GM21528 (cell line): ENCODE data around the gene LSM14B.
"Not testable (repeated sequence)": the region's sequence is repeated elsewhere in the genome, so short reads cannot be mapped to it uniquely, and the experiment has no call there.

ENCODE experiments used
- ATAC-seq: cut with Tn5 transposase; IDR thresholded peaks from one replicate; pipeline ENCODE4 v1.9.1; 2021; ENCODE audit warnings: mild to moderate bottlenecking, moderate library complexity; ENCODE audit not compliant: unreplicated experiment, low FRiP score

Gene LSM14B

GRCh38 chr20:62143957-62144825 is 21.9 kb downstream of the LSM14B start:
- peak; percentile 34 for ATAC-seq

- ATAC-seq, result no peak
Measured at GRCh38 chr20:62145688-62146018, 23.4 kb downstream of the LSM14B start.

GRCh38 chr20:62146019-62146755 is 23.9 kb downstream of the LSM14B start:
- ATAC-seq, result no peak

- no peak for ATAC-seq
Measured at GRCh38 chr20:62147125-62147524, 24.9 kb downstream of the LSM14B start.

GRCh38 chr20:62147528-62147927 is 25.3 kb downstream of the LSM14B start:
- ATAC-seq, result no peak

- not testable (repeated sequence) for ATAC-seq
Measured at GRCh38 chr20:62148383-62148782, 26.1 kb downstream of the LSM14B start.

GRCh38 chr20:62148908-62149314 is 26.6 kb downstream of the LSM14B start:
- ATAC-seq, result no peak

- no peak for ATAC-seq
Measured at GRCh38 chr20:62149532-62150309, 27.4 kb downstream of the LSM14B start.

GRCh38 chr20:62150310-62150575 is 28.0 kb downstream of the LSM14B start:
- ATAC-seq, result no peak

- ATAC-seq, result no peak
Measured at GRCh38 chr20:62151225-62151624, 28.9 kb downstream of the LSM14B start.

GRCh38 chr20:62151835-62152364 is 29.6 kb downstream of the LSM14B start:
- ATAC-seq, result no peak

- ATAC-seq, result no peak
Measured at GRCh38 chr20:62155428-62156253, 33.4 kb downstream of the LSM14B start.

GRCh38 chr20:62156254-62156556 is 33.9 kb downstream of the LSM14B start:
- ATAC-seq, result no peak

GRCh38 chr20:62156592-62157386 is 34.5 kb downstream of the LSM14B start:
- peak; percentile 62 for ATAC-seq

- no peak for ATAC-seq
Measured at GRCh38 chr20:62157387-62158087, 35.3 kb downstream of the LSM14B start.

GRCh38 chr20:62158088-62158400 is 35.8 kb downstream of the LSM14B start:
- no peak for ATAC-seq

GRCh38 chr20:62158541-62158940 is 36.3 kb downstream of the LSM14B start:
- ATAC-seq, result no peak

GRCh38 chr20:62159052-62159451 is 36.8 kb downstream of the LSM14B start:
- ATAC-seq, result no peak

- no peak for ATAC-seq
Measured at GRCh38 chr20:62159839-62160238, 37.6 kb downstream of the LSM14B start.
